ENCODE measurements around the gene CCR5AS.

Gene CCR5AS

DNA sequence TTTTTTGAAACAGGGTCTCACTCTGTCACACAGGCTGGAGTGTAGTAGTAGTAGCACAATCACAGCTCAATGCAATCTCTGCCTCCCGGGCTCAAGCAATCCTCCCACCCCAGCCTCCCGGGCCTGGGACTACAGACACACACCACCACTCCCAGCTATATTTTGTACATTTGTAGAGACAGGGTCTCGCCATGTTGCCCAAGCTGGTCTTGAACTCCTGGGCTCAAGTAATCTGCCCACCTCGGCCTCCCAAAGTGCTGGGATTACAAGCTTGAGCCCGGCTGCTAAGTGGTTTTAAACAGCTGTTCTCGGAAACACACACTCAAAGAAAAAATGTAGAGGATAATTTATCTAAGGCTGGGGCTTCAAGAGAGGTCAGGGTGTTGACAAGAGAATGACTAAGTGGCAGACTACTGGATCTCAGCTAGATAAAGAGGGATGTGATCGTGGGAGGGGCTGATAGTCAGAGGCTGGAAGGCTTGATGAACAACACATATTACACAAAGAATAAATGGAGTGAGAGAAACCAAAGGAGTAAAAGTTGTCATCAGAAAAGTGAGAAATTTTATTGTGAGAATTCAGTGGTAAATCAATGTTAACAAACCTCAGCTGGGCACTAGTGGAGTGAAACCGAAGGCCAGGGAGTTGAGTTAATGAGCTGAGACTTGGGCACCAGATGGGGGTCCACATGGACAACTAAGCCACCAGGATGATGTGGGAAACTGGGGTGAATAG, 6.7 kb downstream of the CCR5AS start:
- 50% methylated on average over 8 of the region's 8 CpGs for WGBS
- Histone ChIP-seq H3K36me3 (no peaks in the 10 kb centered on the region), H3K9me3 (no peaks in the 10 kb centered on the region), H3K27ac (replicated peaks in 1 of 4) (no peak overlapping the region), H3K27me3 (peaks cover 0 to 4% (median 0%) of the 10 kb centered on the region in 4 donors), H3K4me3 (no peak overlapping the region), H3K4me1 (peaks cover 0 to 3% (median 0%) of the 10 kb centered on the region in 4 donors)
- TF ChIP-seq POLR2AphosphoS5 (IDR thresholded peaks at IDR 0.05) (no peak), CTCF (IDR thresholded peaks at IDR 0.05) (no peak), POLR2A (IDR thresholded peaks at IDR 0.05; ENCODE audit: low read depth) (no peak), EP300 (IDR thresholded peaks at IDR 0.05) (no peak)
- intact Hi-C loops (cut with DNase I), result no loop called here
- no peak for DNase-seq (ENCODE audit: extremely low spot score)

DNA sequence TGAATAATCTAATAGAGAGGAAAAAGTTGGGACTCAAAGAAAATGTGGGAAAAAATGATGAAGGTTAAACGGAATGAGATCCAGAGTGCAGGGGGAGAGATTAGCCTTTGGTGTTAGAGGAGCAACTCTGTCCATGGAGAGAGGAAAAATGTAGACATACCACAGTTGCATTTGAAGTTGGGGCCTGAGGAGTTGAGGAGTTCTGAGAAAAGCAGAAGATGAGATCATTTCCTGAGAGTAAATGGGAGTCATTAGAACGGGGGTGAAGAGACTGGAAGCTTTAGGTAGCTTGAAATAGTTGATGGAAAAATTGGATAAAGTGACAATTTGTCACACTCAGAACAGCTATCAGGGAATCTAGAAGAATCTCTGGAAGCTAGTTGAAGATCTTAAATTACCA, 7.3 kb downstream of the CCR5AS start:
- DNase-seq (ENCODE audit: extremely low spot score), result no peak
- H3K27me3 ChIP-seq, result peaks cover 0 to 4% (median 0%) of the 10 kb centered on the region in 4 donors
- 57% methylated on average over 2 of the region's 2 CpGs for WGBS
- no peaks in the 10 kb centered on the region for H3K9me3 ChIP-seq
- H3K27ac ChIP-seq (replicated peaks in 1 of 4), result no peak overlapping the region
- TF ChIP-seq POLR2A (IDR thresholded peaks at IDR 0.05; ENCODE audit: low read depth) (no peak), POLR2AphosphoS5 (IDR thresholded peaks at IDR 0.05) (no peak), EP300 (IDR thresholded peaks at IDR 0.05) (no peak), CTCF (IDR thresholded peaks at IDR 0.05) (no peak)
- peaks cover 0 to 2% (median 0%) of the 10 kb centered on the region in 4 donors for H3K4me1 ChIP-seq
- intact Hi-C loops (cut with DNase I), result no loop called here
- H3K4me3 ChIP-seq, result no peak overlapping the region
- H3K36me3 ChIP-seq, result no peaks in the 10 kb centered on the region

- H3K27ac ChIP-seq (replicated peaks in 1 of 4), result no peak overlapping the region
- no peaks in the 10 kb centered on the region for H3K4me1 ChIP-seq
- H3K4me3 ChIP-seq, result no peak overlapping the region
- DNase-seq (ENCODE audit: extremely low spot score), result no peak
- intact Hi-C loops (cut with DNase I), result no loop called here
- H3K36me3 ChIP-seq, result no peaks in the 10 kb centered on the region
- 62% methylated on average over 2 of the region's 2 CpGs for WGBS
- H3K9me3 ChIP-seq, result no peaks in the 10 kb centered on the region
- peaks cover 0 to 4% (median 0%) of the 10 kb centered on the region in 4 donors for H3K27me3 ChIP-seq
- no peak for TF ChIP-seq EP300 (IDR thresholded peaks at IDR 0.05)
- no peak for TF ChIP-seq POLR2A (IDR thresholded peaks at IDR 0.05; ENCODE audit: low read depth)
- no peak for TF ChIP-seq CTCF (IDR thresholded peaks at IDR 0.05)
- no peak for TF ChIP-seq POLR2AphosphoS5 (IDR thresholded peaks at IDR 0.05)
Measured at GRCh38 chr3:46399098-46399497, 7.8 kb downstream of the CCR5AS start.

GRCh38 chr3:46398186-46398955, 8.5 kb downstream of the CCR5AS start:
- WGBS, result 88% methylated on average over 6 of the region's 6 CpGs

More at GRCh38 chr3:46398186-46398955, 8.5 kb downstream of the CCR5AS start:
- intact Hi-C loops (cut with DNase I), result no loop called here
- no peaks in the 10 kb centered on the region for H3K36me3 ChIP-seq
- H3K4me3 ChIP-seq, result no peak overlapping the region
- H3K9me3 ChIP-seq, result no peaks in the 10 kb centered on the region
- peaks cover 0 to under 1% (median 0%) of the 10 kb centered on the region in 4 donors for H3K27me3 ChIP-seq
- no peaks in the 10 kb centered on the region for H3K4me1 ChIP-seq
- no peak for DNase-seq (ENCODE audit: extremely low spot score)
- no peak overlapping the region for H3K27ac ChIP-seq (replicated peaks in 1 of 4)
- no peak for TF ChIP-seq POLR2A (IDR thresholded peaks at IDR 0.05; ENCODE audit: low read depth)
- TF ChIP-seq POLR2AphosphoS5 (IDR thresholded peaks at IDR 0.05), result no peak
- TF ChIP-seq EP300 (IDR thresholded peaks at IDR 0.05), result no peak
- no peak for TF ChIP-seq CTCF (IDR thresholded peaks at IDR 0.05)

All from esophagus muscularis mucosa (tissue), 4 donors.